GM19238 (cell line): ENCODE results near the gene TMPRSS6.

Experiments
- DNase-seq: peaks from one replicate; pipeline ENCODE4 v3.0.0; 2011; ENCODE audit warnings: low spot score; ENCODE audit not compliant: insufficient read length

TMPRSS6 gene

DNA sequence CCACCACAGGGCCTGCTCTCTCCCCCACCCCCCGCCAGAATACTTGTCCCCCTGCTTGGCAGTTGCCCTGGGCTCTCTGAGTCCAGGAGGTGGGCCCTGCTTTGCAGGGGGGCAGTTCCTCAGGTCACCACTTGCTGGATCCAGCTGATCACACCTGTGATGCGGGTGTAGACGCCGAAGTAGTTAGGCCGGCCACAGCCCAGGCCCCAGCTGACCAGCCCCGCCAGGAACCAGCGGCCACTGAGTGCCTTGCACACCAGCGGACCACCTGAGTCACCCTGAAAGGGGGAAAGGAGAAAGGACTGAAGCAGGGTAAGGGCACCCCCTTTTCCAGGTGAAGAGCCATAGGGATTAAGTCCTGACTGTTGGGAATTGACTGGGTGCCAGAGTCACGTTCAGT is 43.6 kb downstream of the TMPRSS6 start:
- no peak for DNase-seq

DNA sequence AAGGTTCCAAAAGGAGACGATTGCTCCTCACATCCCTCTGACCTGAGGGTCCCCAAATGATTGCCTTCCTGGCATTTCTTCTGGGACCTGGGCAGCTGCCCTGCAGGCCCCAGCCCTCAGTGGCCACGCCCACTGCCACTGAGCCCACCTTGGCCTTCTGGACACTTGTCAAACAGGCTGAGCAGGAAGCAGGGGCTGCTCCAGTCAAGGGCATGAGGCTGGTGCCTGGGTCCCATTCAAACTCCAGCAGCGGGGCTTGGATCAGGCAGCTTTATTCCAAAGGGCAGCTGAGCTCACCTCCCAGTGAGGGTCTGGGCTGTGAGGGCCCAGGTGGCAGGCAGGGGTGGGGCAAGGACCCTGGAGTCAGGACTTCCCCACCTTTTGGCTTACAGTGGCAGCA is 44.3 kb downstream of the TMPRSS6 start:
- no peak for DNase-seq

DNA sequence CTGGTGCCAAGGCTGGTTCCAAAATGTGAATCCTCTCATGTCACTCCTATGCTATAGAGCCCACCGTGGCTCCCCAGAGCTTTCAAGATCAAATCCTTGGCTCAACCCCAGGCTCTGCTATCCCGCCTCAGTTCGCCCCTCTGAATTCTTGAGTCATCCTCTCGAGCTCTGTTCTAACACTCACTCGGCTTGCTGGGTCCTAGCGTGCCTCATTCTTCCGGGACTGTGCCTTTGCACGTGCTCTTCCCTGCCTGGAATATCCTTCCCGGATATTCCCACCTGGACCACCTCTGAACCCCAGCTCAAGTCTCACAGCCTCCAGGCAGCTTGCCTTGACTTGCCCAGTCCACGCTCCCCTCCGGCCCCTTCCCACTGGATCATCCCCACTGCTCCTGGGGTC is 45.0 kb downstream of the TMPRSS6 start:
- DNase-seq, result no peak

DNA sequence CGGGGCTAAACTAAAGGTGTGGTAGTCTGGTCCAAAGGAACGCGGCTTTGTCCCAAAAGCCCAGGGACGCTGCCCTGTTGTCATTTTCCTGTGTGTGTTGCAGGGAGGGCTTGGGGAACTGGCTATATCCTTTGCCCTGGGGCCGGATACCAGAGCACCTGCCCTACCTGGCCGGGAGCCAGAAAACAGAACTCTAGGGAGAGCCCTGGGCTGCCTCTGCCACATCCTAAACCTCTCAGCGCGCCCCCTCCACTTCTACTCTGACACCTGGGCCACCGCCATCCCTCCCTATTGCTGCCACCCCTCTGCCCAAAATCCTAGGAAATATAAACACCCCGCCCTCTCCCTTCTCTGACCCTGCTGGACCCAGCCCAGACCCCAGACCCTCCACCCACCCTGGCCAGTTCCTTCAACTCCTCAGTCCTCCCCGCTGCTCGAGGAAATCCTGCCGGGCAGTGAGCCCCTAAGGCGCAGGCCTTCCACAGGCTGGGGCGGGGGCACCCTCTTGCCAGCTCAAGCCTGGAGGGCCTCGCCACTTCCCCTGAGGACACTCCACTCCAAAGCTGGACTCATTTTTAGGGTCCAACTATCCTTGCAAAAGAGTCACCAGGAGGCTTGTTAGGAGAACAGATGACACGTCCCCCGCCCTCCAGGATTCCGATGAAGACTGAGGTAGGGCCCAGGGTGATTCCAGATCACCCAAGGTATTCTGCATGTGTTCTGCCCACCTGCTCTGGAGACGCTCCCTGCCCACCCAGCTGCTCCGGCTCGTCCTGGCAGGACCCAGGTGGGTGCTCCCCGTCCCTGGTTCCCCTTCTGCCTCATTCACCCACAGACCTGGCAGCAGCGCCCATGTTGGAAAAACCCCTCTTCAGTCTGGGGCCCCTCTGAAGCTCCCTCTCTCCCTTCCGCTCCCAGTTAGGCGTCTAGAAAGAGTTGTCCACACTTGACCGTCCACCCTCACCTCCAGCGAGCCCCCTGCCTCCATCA is 45.8 kb downstream of the TMPRSS6 start:
- DNase-seq, result no peak

DNA sequence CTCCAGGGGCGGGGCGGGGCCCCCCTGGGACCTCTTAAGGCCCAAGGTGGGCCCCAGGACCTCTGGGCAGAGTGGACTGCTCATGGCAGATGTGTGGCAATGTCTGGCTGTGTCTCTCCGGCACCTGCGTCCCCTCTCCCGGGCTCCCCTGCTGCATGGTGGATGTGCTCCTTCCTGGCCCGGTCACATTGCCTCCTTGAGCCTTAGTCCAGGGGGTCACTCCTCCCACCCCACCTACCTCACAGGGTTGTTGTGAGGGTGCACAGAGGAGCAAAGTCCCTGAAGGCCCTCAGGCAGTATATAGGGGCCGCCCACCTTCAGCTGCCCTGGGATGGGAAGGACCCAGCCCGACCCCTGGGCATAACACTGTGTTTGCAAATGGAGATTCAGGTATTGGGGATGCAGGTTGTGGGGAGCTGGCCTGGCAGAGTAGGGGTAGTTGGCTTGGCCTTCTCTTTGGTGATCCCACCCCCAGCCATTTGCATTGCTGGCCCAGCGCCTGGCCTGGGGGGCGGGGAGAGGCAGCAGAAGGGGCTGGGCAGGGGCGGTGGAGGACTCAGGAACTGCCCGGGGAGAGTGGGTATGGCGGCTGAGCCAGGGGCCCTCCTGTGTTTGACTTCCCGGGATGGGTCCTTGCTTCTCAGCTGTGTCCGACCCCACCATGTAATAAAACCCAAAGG is 46.7 kb downstream of the TMPRSS6 start:
- DNase-seq, result no peak

DNA sequence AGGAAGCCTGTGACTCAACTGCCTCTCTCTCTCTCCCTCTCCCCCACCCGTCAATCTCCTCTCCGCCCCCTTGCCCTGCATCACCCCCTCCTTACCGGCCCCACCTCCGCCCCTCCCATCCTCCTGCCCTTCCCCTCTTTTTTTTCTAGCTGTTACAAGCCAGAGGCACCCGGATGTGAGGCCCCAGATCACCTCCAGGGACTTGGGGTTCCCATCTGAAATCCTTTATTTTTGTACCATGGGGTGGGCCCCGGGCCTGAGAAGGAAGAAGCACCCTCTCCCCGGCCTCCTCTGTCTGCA is 47.2 kb downstream of the TMPRSS6 start:
- DNase-seq, result no peak

DNA sequence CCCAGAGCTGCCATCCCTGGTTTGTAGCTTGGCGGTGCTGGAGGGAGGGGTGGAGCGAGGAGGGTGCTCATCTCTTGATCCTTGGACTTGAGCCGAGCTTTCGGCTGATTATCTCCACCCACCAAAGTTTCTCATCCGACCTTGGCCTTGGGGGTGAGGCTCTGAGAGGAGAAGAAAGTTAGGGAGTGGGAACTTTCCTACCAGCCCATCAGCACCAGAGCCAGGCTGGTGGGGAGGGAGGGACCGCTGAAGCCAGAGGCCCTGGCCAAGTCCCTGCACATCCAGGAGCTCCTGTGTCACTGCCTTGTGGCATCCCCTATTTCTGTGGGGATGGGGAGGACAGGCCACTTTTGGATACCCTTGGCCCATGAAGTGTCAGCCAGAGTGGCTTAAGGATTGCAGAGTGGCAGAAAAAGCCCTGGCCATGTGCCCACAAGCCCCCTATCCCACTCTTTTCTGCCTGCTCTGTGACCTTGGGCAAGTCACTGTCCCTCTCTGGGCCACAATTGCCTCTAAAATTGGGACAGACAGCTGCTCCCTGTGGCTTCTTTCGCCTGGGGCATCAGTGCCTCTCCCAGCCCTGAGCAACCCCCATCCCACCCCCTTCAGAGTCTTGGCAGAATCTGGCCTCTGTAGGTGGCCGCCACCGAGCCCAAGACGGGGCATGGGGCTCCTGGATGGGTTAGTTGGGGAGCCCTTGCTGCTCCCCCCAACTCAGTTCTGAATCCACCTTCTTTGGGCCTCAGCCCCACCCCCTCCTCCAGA is 47.7 kb downstream of the TMPRSS6 start:
- DNase-seq, result no peak

DNA sequence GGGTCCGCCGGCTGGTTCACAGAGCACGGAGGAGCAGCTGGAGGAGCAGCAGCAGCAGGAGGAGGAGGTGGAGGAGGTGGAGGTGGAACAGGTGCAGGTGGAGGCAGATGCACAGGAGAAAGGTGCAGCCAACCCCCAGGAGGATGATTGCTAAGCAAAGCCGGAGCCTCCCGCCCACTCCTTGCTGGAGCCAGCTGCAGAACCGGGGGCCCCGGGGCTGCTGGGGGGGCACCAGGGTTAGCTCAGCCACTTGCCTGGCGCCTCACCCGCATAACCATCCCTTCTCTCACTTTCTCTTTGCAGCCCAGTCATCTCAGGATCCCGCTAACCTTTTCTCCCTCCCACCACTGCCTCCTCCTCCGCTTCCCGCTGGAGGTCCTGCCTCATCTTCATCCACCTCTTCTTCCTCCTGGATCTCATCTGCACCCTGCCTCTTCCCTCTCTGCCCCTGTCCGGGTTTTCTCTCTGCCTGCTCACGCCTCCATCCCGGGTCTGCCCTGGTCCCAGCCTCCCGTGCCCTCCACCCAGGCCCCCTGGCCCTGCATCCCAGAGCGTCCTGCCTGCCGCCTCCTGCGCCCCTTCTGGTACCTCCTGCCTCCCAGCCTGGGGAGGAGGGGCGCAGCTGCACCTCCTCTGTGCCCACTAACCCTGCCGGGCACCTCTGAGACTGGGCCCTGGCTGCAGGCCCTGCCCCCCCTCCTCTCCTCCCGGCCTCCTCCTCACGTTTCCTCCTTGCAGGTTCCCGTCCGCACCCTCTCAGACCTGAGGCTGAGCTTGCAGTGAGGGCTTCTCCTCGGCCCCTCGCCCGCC is 48.5 kb downstream of the TMPRSS6 start:
- no peak for DNase-seq

DNA sequence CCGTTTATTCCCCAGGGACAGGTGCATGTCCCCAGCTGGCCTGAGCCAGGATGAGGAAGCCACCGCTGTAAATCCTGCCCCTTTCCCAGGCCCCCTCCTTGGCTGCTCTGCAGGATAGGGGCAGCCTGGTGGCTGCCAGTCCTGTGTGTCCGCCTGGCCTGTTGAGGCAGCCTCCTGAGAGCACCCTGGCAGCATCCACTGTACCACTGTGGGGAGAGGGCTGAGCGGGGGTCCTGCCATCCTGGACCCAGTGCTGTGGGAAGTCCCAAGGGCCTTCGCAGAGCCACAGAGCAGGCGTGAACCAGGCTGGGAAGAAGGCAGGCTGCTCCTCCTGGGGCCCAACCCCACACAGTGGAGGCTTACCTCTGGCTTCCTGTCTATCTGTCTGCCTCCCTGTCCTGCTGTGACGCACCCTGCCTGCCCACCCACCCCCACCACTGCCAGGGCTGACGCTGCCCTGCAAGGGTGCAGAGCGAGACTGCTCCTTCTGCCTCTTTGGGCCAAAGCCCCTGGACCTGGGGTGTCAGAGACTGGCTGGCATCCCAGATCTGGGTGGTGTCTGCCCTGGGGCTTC is 49.5 kb downstream of the TMPRSS6 start:
- no peak for DNase-seq

DNA sequence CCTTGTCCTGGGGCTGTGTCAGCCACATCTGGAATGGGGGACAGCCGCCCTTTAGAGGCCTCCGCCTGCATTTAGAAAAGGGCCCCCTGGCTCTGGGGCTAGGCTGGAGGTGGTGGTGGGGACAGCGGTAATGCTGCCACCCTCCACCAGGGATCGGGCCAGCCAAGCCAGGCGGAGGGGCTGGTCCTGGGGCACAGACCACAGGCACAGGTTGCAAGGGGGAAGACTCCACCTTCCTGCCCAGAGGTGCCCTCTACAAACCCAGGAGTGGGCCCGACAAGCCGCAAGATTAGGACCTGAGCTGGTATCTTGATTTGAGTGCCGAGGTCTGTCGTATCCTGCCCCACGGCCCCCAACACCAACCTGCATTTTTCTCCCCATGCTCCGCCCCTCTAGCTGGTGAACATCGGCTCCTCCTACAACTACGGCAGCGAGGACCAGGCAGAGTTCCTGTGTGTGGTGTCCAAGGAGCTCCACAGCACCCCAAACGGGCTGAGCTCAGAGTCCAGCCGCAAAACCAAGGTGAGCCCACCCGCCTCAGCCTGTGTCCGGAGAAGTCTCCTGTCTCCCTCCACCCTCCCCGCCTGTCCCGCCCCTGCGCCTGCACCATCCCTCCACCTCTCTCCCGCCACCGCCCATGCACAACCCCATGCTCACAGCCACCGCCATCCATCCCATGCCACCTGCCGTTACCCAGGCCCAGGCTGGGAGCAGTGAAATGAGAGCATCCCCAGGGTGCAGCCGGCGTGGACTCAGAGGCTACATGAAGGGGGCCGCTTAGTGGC is 50.4 kb downstream of the TMPRSS6 start:
- DNase-seq, result no peak

DNA sequence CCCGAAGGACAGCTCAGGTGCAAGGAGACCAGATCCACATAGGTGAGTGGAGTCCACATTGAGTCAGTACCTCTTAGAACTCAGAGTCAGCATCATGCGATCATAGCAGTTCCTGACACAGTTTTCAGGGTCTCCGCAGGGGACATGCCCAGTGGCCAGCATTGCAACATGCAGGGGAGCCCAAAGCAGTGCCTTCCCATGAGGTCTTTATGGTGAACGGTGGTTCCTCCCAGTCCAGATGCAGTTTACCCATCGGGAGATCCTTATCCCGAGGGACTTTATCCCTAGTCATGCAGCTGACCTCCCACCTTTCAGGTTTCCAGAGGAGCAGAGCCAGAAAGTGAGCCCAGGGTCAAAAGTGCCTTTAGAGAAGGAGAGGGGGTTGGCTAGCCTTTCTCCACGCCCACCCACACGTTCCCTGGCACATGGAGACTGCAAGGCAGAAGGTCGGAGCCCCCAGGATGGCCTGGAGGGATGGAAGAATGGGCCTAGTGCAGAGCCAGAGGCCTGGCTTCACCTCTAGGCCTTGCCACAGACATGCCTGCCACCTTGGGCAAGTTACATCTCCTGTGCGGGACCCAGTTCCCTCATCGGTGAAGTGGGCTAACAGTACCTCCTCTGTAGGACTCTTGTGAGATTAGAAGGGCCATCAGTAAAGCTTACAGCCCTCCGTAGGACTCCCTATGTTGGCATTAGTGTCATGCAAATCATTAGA is 51.6 kb downstream of the TMPRSS6 start:
- no peak for DNase-seq

DNA sequence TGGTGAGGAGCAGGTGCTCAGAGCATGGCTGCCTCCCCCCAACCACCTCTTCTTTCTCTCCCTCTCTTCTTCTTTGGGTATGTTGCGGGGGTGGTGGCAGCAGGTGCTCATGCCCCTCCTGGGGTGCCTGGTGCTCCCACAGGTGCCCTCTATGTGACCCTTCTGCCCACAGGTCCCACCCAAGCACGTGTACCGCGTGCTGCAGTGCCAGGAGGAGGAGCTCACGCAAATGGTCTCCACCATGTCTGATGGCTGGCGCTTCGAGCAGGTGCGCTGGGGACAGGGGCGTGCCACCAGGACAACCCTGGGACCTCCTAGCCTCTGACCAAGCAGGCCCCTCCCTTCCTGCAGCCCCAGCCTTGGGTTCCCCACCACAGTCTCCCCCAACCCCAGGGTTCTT is 52.3 kb downstream of the TMPRSS6 start:
- no peak for DNase-seq

DNA sequence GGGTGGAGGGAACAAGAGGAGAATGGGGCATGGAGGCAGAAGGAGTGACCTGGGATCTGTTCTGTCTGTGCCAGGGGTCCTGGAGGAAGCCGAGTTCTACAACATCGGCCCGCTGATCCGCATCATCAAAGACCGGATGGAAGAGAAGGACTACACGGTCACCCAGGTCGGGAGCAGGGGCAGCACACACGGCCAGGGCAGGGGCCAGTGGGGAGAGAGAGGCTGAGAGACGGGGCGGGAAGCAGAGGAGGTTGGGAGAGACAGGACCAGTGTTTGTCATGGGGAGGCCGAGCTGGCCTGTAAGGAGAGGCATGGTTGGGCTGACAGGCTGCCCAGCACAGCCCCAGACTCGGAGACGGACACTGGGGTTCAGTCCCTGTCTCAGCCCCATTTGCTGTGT is 53.3 kb downstream of the TMPRSS6 start:
- no peak for DNase-seq

DNA sequence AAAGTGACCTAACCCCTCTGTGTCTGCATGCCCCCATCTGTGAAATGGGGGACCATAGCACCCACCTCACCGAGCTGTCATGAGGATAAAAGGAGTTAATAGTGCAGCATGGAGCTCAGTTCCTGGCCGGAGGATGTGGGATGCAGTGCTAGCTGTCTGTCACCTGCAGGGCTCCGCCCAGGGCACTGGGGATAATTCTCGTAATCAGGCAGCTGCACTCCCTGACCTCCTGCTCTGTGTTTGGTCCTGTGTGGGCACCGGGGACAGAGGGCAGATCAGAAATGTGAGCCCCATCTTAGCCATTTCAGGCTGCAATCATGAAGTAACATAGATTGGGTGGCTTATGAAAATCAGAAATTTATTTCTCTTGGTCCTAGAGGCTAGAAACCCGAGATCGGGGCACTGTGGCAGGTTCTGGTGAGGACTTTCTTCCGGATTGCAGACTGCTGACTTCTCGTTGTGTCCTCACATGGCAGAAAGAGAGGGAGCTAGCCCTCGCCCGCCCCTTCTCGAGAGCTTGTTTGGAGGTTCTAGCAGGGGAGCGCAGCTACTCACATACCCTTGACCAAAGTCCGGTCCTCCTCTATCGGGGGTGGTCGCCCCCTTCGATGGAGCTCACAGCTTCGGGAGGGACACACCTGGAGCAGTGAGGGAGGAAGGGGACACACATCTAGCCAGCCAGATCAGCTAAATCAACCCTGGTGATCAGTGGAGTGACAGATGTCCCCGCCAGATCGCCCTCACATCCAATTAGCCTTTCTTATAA is 54.7 kb downstream of the TMPRSS6 start:
- no peak for DNase-seq

DNA sequence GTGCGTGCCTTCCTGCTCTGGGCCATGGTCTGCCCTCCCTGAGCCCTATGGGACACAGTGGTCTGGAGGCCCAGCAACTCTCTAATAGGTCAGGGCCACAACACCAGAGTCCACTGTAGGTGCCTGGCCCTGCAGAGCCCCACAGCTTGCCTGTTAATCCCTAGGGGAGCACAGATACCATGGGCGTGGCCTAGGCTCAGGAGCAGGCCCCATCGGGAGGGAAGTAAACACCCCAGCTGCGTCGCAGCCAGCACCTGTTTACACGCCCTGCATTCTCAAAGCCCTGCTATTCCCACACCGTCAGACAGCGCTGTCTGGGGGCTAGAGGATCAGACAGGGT is 55.5 kb downstream of the TMPRSS6 start:
- no peak for DNase-seq

DNA sequence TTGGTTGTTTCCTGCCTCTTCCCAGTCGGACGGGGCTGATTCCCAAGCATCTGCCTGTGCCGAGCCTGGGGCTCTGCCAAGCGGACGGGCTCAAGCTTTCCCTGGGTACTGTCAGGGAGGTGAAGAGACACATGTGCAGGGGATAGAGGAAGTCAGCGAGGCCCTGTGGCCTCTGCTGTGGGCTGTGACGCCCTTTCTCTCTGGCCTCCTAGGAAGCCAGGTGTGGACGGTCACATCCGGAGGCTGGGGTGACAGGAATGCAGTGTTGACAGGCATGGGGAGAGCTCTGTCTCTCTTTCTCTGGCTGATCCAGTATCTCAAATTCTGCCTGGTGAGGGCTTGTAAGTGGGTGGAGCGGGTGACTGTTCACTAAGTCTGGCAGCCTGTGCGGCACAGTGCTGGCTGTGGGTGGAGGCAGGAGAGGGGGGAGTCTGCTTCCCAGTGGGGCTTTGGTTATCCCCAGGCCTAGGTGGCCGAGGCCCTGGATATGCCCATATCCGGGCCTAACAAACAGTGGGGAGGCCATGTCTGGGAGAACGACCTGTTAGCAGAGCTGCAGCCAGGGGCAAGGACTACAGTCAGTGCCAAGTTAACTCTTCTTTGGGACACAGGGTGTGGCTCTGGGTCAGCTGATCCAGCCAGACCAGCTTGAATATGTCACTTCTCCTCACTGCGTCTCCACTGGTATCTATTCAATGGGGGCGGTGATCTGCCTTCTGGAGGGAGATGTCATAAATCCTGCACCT is 56.0 kb downstream of the TMPRSS6 start:
- no peak for DNase-seq

DNA sequence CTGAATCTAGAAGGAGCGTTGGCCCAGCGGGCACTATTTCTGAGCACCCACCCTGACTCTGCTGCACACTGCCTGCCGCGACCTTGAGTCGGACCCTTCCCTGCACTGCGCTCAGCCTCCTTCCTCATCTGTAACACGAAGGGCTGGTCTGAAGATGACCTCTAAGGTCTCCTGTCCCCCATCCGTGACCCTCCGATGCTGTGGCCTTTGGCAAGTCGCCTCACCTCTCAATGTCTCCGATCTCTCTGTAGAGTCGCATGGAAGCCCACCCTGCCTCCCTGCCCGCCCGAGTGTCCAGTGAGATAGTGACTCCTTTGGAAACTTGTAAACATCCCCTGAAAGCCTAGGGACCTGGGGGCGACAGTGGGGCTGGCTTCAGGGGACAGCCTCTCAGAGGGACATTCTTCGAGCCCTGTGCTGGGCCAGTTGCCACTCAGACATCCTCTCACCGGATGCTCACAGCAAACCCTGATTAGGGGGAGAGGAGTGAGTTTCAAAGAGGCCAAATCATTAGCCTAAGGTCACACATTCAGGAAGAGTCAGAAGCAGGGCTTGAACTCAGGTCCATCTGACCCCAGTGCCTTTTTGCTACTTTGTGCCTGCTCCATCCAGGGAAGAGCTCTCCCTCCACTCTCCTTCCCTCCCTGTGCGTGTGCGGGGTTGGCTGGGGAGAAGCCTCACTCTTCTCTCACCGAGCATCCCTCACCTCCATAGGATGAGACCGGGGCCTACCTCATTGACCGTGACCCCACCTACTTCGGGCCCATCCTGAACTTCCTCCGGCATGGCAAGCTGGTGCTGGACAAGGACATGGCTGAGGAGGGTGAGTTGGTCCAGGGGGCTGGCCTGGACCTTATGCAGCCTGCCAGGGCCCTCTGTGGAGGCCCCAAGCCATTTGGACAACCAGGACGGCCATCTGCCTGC is 56.9 kb downstream of the TMPRSS6 start:
- DNase-seq, result no peak
